HG03139 (cell line): ENCODE measurements around the gene COL18A1.
"Not testable (repeated sequence)": the region's sequence is repeated elsewhere in the genome, so short reads cannot be mapped to it uniquely, and the experiment has no call there.

Experiments
- ATAC-seq: cut with Tn5 transposase; IDR thresholded peaks from one replicate; pipeline ENCODE4 v1.9.1; 2021; ENCODE audit not compliant: unreplicated experiment

The COL18A1 gene

GRCh38 chr21:45491056-45491455 is 86.1 kb downstream of the COL18A1 start:
- ATAC-seq: no peak

GRCh38 chr21:45491623-45492022 is 86.7 kb downstream of the COL18A1 start:
- ATAC-seq: no peak

GRCh38 chr21:45492765-45493164 is 87.8 kb downstream of the COL18A1 start:
- no peak for ATAC-seq

- no peak for ATAC-seq
Measured at GRCh38 chr21:45493401-45494001, 88.5 kb downstream of the COL18A1 start.

- ATAC-seq: no peak
Measured at GRCh38 chr21:45494135-45494850, 89.3 kb downstream of the COL18A1 start.

GRCh38 chr21:45494851-45495680 is 90.1 kb downstream of the COL18A1 start:
- ATAC-seq: no peak

- no peak for ATAC-seq
Measured at GRCh38 chr21:45496151-45496967, 91.4 kb downstream of the COL18A1 start.

- ATAC-seq: no peak
Measured at GRCh38 chr21:45496968-45497845, 92.2 kb downstream of the COL18A1 start.

GRCh38 chr21:45497846-45498645 is 93.1 kb downstream of the COL18A1 start:
- no peak for ATAC-seq

GRCh38 chr21:45498646-45499000 is 93.7 kb downstream of the COL18A1 start:
- no peak for ATAC-seq

GRCh38 chr21:45499201-45499750 is 94.3 kb downstream of the COL18A1 start:
- ATAC-seq: no peak

GRCh38 chr21:45499970-45500577 is 95.1 kb downstream of the COL18A1 start:
- ATAC-seq: no peak

GRCh38 chr21:45501081-45502005 is 96.4 kb downstream of the COL18A1 start:
- not testable (repeated sequence) for ATAC-seq

GRCh38 chr21:45502006-45502345 is 97.0 kb downstream of the COL18A1 start:
- ATAC-seq: no peak

GRCh38 chr21:45502600-45502999 is 97.6 kb downstream of the COL18A1 start:
- no peak for ATAC-seq

GRCh38 chr21:45503226-45503625 is 98.3 kb downstream of the COL18A1 start:
- not testable (repeated sequence) for ATAC-seq

GRCh38 chr21:45504021-45504515 is 99.1 kb downstream of the COL18A1 start:
- ATAC-seq: no peak
